IPS-NIHi11 (cell line): ENCODE measurements around the gene CHD1.

Experiments
- DNase-seq: peaks from one replicate; pipeline ENCODE4 v3.0.0; 2012; ENCODE audit warnings: mixed read lengths, low spot score

Gene CHD1

DNA sequence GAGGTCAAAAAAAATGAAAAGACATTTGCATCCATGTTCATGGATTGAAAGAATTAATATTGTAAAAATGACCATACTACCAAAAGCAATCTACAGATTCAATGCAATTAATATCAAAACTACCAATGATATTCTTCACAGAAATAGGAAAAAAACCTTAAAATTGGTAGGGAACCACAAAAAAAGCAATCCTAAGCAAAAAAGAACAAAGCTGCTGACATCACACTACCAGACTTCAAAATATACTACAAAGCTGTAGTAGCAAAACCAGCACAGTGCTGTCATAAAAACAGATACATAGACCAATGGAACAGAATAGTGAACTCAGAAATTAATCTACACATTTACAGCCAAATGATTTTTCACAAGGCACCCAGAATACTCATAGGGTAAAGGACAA is 121.0 kb downstream of the CHD1 start:
- no peak for DNase-seq

- no peak for DNase-seq
These were observed 123.7 kb downstream of the CHD1 start for GRCh38 chr5:98805070-98805469.

DNA sequence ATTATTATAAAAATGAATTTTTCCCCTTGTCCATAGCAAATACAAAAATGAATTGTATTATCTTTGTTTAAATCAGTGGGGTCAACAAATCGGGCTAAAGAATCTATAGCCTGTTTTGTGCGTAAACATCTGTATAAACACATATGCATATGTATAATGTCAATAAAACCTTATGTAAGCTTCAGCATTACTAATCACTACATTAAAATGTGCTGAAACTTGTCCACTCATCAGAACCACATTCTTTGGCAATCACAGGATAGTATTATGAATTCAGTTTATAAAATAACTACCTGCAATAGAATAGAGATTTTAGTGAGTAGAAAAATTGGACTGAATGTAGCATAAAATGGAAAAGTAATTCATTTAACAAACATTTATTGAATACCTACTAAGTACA is 124.7 kb downstream of the CHD1 start:
- no peak for DNase-seq
